Lower leg skin (tissue), 4 donors: ENCODE data around the gene PDZD2. TPM values are rescaled to one million over a fixed set of nuclear protein-coding genes. Genes with fewer than 3 reads are reported as not detected.

Experiments
- DNase-seq, 2 donors: peaks; one replicate each; pipeline ENCODE4 v3.0.0-alpha.2; 2019; ENCODE audit warnings: low spot score in 2 of 2
- H3K4me3 ChIP-seq: fragments of 200-600 bp; sonication (generic); 2 replicates; pipeline ENCODE4 v1.5.1; 2017; ENCODE audit warnings: mild to moderate bottlenecking, low read depth; ENCODE audit not compliant: poor library complexity, severe bottlenecking
- CTCF ChIP-seq, 3 donors: fragments of 450-650 bp; IDR thresholded peaks; one replicate each; pipeline ENCODE4 v1.5.1; 2016; ENCODE audit warnings: antibody characterized with exemption in 3 of 3, mild to moderate bottlenecking in 3 of 3, moderate library complexity in 2 of 3
- POLR2A ChIP-seq, 2 donors: fragments of 450-650 bp; IDR thresholded peaks; one replicate each; pipeline ENCODE4 v1.6.1; 2016 to 2017; ENCODE audit warnings: antibody characterized with exemption in 2 of 2, mild to moderate bottlenecking in 1 of 2, moderate library complexity in 1 of 2
- WGBS, 2 donors: methylation state at CpG; one replicate each; pipeline ENCODE4 v1.1.5; 2018; 5-methylcytosine and 5-hydroxymethylcytosine counted together
- intact Hi-C: fragments of 100-400 bp; cut with DNase I; formaldehyde crosslinking; loops from one replicate; pipeline ENCODE4 v1.15.0; 2023; ENCODE audit warnings: low total_unique reads
- total RNA-seq, 4 donors: library from RNA; depleted of rRNA; stranded (reverse); fragments of >200 nt; gene quantifications; one replicate each; pipeline ENCODE4 v1.1.0, GENCODE V29; 2016

PDZD2 gene
- total RNA-seq, 4 donors from 2014 or later, result 102 to 150 (median 116) TPM

- intact Hi-C loops, result no loop called here
- DNase-seq, result no peak
- H3K4me3 ChIP-seq, result no peak overlapping the region
- TF ChIP-seq CTCF (IDR thresholded peaks at IDR 0.05), result no peak
- no peak for TF ChIP-seq POLR2A (IDR thresholded peaks at IDR 0.05)
- WGBS, 2 donors, result 40 to 49% methylated on average over 8 of the region's 8 CpGs
Observed at GRCh38 chr5:31783731-31784130, 144.8 kb downstream of the PDZD2 start.

- H3K4me3 ChIP-seq, result no peak overlapping the region
- 60 to 63% methylated on average over 3 of the region's 3 CpGs for WGBS, 2 donors
- intact Hi-C loops, result no loop called here
- no peak for DNase-seq
- TF ChIP-seq CTCF (IDR thresholded peaks at IDR 0.05), result no peak
- no peak for TF ChIP-seq POLR2A (IDR thresholded peaks at IDR 0.05)
Observed at GRCh38 chr5:31786090-31786631, 147.2 kb downstream of the PDZD2 start.

DNA sequence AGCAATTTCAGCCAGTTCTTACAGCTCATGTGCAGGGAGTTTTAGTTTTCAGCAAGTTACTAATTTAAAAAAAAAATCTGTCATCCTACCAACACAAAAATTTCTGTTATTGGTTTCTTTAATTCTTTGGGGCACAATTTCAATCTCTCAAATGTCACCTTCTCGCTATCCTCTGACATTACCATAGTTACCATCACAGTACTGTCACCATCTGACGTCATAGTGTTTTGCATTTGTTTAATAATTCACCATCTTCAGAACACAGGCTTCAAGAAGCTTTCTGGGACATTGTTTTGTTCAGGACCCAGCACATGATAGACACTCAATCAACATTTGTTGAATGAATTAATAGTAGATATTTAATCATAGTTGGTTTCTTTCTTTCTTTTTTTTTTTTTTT is 155.1 kb downstream of the PDZD2 start:
- 87 to 90% methylated on average over 2 of the region's 2 CpGs for WGBS, 2 donors
- TF ChIP-seq CTCF (IDR thresholded peaks at IDR 0.05), result no peak
- TF ChIP-seq POLR2A (IDR thresholded peaks at IDR 0.05), result no peak
- H3K4me3 ChIP-seq, result no peak overlapping the region
- no peak for DNase-seq
- intact Hi-C loops, result no loop called here

GRCh38 chr5:31798168-31798567 is 159.2 kb downstream of the PDZD2 start:
- intact Hi-C loops, result no loop called here
- 86 to 94% methylated on average over 5 of the region's 5 CpGs for WGBS, 2 donors

GRCh38 chr5:31800351-31800750 is 161.4 kb downstream of the PDZD2 start:
- intact Hi-C loops, result loop anchor here (5.0 kb wide), 1 partner anchor 218 kb away; no protein-coding TSS in a partner anchor
- TF ChIP-seq CTCF (IDR thresholded peaks at IDR 0.05) (no peak), POLR2A (IDR thresholded peaks at IDR 0.05) (no peak)
- 94 to 100% methylated on average over 1 of the region's 1 CpG for whole genome bisulfite sequencing, 2 donors
- H3K4me3 ChIP-seq, result no peak overlapping the region
- DNase-seq, result no peak

More at GRCh38 chr5:31798168-31798567, 159.2 kb downstream of the PDZD2 start:
- no peak overlapping the region for H3K4me3 ChIP-seq
- no peak for DNase-seq
- TF ChIP-seq POLR2A (IDR thresholded peaks at IDR 0.05), result no peak
- no peak for TF ChIP-seq CTCF (IDR thresholded peaks at IDR 0.05)

GRCh38 chr5:31805785-31806400 is 167.0 kb downstream of the PDZD2 start:
- intact Hi-C loops, result no loop called here
- no peak for DNase-seq
- H3K4me3 ChIP-seq, result no peak overlapping the region
- TF ChIP-seq CTCF (IDR thresholded peaks at IDR 0.05), result no peak
- no peak for TF ChIP-seq POLR2A (IDR thresholded peaks at IDR 0.05)
- WGBS, 2 donors, result 80 to 81% methylated on average over 9 of the region's 9 CpGs
